Neural cell (in vitro differentiated cells): ENCODE results near the gene UMAD1. TPM values are rescaled to one million over a fixed set of nuclear protein-coding genes. Genes with fewer than 3 reads are reported as not detected.

ENCODE experiments used
- H2AFZ ChIP-seq: fragments of 200-600, 300-800 bp; sonication (generic), shearing (Covaris generic); 2 replicates; pipeline ENCODE4 v1.6.0; 2014; ENCODE audit warnings: low read depth, mild to moderate bottlenecking, antibody characterized with exemption, low read length, moderate library complexity
- H3F3A ChIP-seq: fragments of 200-600 bp; shearing (Covaris generic); 2 replicates; pipeline ENCODE4 v1.6.1; 2016; ENCODE audit warnings: mild to moderate bottlenecking, moderate library complexity, mixed read lengths, antibody characterized with exemption, low read length; ENCODE audit not compliant: insufficient read depth, poor library complexity, severe bottlenecking
- H3K27ac ChIP-seq: fragments of 200-600, 300-800 bp; sonication (generic), shearing (Covaris generic); 2 replicates; pipeline ENCODE4 v1.5.1; 2014; ENCODE audit warnings: mild to moderate bottlenecking, low read length, moderate library complexity
- H3K27me3 ChIP-seq: fragments of 300-800, 200-600 bp; sonication (generic), shearing (Covaris generic); 2 replicates; pipeline ENCODE4 v1.6.0; 2014; ENCODE audit warnings: mild to moderate bottlenecking, low read depth, low read length, moderate library complexity; ENCODE audit not compliant: insufficient read depth
- H3K36me3 ChIP-seq: fragments of 300-800, 200-600 bp; sonication (generic), shearing (Covaris generic); 2 replicates; pipeline ENCODE4 v1.5.1; 2014; ENCODE audit warnings: mild to moderate bottlenecking, antibody characterized with exemption, low read length, moderate library complexity; ENCODE audit not compliant: insufficient read depth
- H3K4me2 ChIP-seq: fragments of 300-800, 200-600 bp; sonication (generic), shearing (Covaris generic); 2 replicates; pipeline ENCODE4 v1.6.0; 2014; ENCODE audit warnings: mild to moderate bottlenecking, low read length
- H3K4me3 ChIP-seq: fragments of 300-800, 200-600 bp; sonication (generic), shearing (Covaris generic); 2 replicates; pipeline ENCODE4 v1.5.1; 2014; ENCODE audit warnings: mild to moderate bottlenecking, low read length, moderate library complexity
- H3K79me2 ChIP-seq: fragments of 200-600 bp; shearing (Covaris generic); replicated peaks from 2 replicates; pipeline ENCODE4 v1.6.0; 2014; ENCODE audit warnings: mild to moderate bottlenecking, low read length, moderate library complexity; ENCODE audit not compliant: insufficient read depth
- H3K9ac ChIP-seq: fragments of 300-800, 200-600 bp; sonication (generic), shearing (Covaris generic); 2 replicates; pipeline ENCODE4 v1.6.1; 2016; ENCODE audit warnings: mild to moderate bottlenecking, low read length, mixed read lengths
- H3K9me2 ChIP-seq: fragments of 200-600 bp; shearing (Covaris generic); 2 replicates; pipeline ENCODE4 v1.6.1; 2016; ENCODE audit warnings: mild to moderate bottlenecking, low read length, mixed read lengths; ENCODE audit not compliant: insufficient read depth
- H3K9me3 ChIP-seq: fragments of 200-600, 300-800 bp; sonication (generic), shearing (Covaris generic); 2 replicates; pipeline ENCODE4 v1.6.1; 2016; ENCODE audit warnings: mild to moderate bottlenecking, mixed run types, low read length, moderate library complexity, mixed read lengths
- H4K20me1 ChIP-seq: fragments of 200-600 bp; shearing (Covaris generic); 2 replicates; pipeline ENCODE4 v1.6.1; 2016; ENCODE audit warnings: mild to moderate bottlenecking, mixed run types; ENCODE audit not compliant: insufficient read depth
- EP300 ChIP-seq: fragments of 450-650 bp; conservative IDR thresholded peaks from 2 replicates; pipeline ENCODE4 v1.6.1; 2014; ENCODE audit warnings: antibody characterized with exemption, mild to moderate bottlenecking, moderate library complexity; ENCODE audit not compliant: poor library complexity, severe bottlenecking
- EZH2 ChIP-seq: fragments of 200-600, 300-800 bp; shearing (Covaris generic), sonication (generic); IDR thresholded peaks from 2 replicates; pipeline ENCODE4 v1.6.1; 2014; ENCODE audit warnings: antibody characterized with exemption, low read length, borderline replicate concordance, mild to moderate bottlenecking; ENCODE audit not compliant: insufficient read depth, poor library complexity, severe bottlenecking
- MXI1 ChIP-seq: fragments of 450-650 bp; conservative IDR thresholded peaks from 2 replicates; pipeline ENCODE4 v1.6.1; 2014; ENCODE audit warnings: antibody characterized with exemption, mild to moderate bottlenecking; ENCODE audit not compliant: poor library complexity, severe bottlenecking
- POLR2AphosphoS5 ChIP-seq: IDR thresholded peaks from 2 replicates; pipeline ENCODE4 v1.6.1; 2012
- RAD21 ChIP-seq: fragments of 450-650 bp; conservative IDR thresholded peaks from 2 replicates; pipeline ENCODE4 v1.6.1; 2014; ENCODE audit warnings: antibody characterized with exemption, mild to moderate bottlenecking, moderate library complexity
- SMC3 ChIP-seq: fragments of 450-650 bp; conservative IDR thresholded peaks from 2 replicates; pipeline ENCODE4 v1.6.1; 2014; ENCODE audit warnings: antibody characterized with exemption, mild to moderate bottlenecking, moderate library complexity; ENCODE audit not compliant: poor library complexity
- TAF1 ChIP-seq: IDR thresholded peaks from 2 replicates; pipeline ENCODE4 v1.6.1; 2012; ENCODE audit warnings: low read depth
- polyA plus RNA-seq: library from polyadenylated mRNA; depleted of rRNA; stranded (reverse); fragments of >200 nt; gene quantifications from 2 replicates; pipeline ENCODE4 v1.2.3, GENCODE V29; 2014
- TF ChIP-seq, protein P1 (sequence below): fragments of 450-650 bp; IDR thresholded peaks from 2 replicates; pipeline ENCODE4 v1.5.1; 2014; ENCODE audit warnings: antibody characterized with exemption, mild to moderate bottlenecking, moderate library complexity; ENCODE audit not compliant: poor library complexity, severe bottlenecking
- TF ChIP-seq, protein P2 (sequence below): IDR thresholded peaks from 2 replicates; pipeline ENCODE4 v1.6.1; 2012; ENCODE audit warnings: borderline replicate concordance

The UMAD1 gene
- polyA plus RNA-seq, 1 donor from 2014 or later = 14.7 TPM

DNA sequence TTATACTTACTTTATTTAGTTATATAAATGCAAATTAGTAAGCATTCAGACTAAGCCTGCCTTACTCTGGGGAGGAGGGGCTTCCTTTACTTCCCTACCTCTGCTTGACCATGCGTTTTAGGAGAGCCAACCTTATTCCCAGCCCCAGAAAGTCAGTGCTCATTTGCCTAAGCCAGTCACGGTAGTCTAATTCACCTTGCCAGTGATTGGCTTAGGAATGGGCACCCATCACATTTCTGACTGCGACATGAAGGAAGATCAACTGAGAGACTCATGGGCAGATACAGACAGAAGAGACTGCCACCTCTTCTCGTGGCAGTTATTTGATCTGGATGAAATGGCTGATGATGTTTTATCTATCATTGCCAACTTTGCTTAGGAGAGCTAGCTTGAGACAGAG, 48.4 kb downstream of the UMAD1 start:
- no peak overlapping the region for H2AFZ ChIP-seq
- H3F3A ChIP-seq = no peaks in the 10 kb centered on the region
- no peaks in the 10 kb centered on the region for H3K79me2 ChIP-seq

DNA sequence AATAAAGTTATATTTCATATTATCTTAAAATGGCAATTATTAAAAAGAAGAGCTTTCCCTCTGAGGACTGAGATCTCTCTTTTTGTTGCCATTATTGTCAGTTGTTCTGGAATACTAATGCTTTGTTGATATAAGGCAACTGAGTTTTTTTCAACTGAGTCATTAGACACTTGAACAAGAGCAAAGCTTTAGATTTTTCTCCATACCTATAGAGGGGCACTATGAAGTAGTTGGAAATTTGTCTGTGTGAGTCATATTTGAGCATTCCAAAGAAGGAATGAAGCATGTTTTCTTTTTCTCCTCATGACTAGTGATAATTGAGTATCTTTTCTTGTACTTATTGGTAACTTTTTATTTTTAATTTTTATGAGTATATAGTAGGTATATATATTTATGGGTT, 53.3 kb downstream of the UMAD1 start:
- Histone ChIP-seq H3K9me3 (no peaks in the 10 kb centered on the region), H3K27ac (no peak overlapping the region), H3K36me3 (no peaks in the 10 kb centered on the region), H3K4me2 (no peak overlapping the region), H3K9ac (no peak overlapping the region), H3K9me2 (no peaks in the 10 kb centered on the region), H3K27me3 (no peaks in the 10 kb centered on the region), H3F3A (no peaks in the 10 kb centered on the region), H4K20me1 (no peaks in the 10 kb centered on the region), H2AFZ (no peak overlapping the region), H3K4me3 (no peak overlapping the region), H3K79me2 (no peaks in the 10 kb centered on the region)
- TF ChIP-seq, protein P1, sequence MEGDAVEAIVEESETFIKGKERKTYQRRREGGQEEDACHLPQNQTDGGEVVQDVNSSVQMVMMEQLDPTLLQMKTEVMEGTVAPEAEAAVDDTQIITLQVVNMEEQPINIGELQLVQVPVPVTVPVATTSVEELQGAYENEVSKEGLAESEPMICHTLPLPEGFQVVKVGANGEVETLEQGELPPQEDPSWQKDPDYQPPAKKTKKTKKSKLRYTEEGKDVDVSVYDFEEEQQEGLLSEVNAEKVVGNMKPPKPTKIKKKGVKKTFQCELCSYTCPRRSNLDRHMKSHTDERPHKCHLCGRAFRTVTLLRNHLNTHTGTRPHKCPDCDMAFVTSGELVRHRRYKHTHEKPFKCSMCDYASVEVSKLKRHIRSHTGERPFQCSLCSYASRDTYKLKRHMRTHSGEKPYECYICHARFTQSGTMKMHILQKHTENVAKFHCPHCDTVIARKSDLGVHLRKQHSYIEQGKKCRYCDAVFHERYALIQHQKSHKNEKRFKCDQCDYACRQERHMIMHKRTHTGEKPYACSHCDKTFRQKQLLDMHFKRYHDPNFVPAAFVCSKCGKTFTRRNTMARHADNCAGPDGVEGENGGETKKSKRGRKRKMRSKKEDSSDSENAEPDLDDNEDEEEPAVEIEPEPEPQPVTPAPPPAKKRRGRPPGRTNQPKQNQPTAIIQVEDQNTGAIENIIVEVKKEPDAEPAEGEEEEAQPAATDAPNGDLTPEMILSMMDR = no peak
- TF ChIP-seq POLR2AphosphoS5 (no peak), MXI1 (no peak), TAF1 (no peak), EZH2 (no peak), RAD21 (no peak), SMC3 (no peak), EP300 (no peak)
- TF ChIP-seq, protein P2, sequence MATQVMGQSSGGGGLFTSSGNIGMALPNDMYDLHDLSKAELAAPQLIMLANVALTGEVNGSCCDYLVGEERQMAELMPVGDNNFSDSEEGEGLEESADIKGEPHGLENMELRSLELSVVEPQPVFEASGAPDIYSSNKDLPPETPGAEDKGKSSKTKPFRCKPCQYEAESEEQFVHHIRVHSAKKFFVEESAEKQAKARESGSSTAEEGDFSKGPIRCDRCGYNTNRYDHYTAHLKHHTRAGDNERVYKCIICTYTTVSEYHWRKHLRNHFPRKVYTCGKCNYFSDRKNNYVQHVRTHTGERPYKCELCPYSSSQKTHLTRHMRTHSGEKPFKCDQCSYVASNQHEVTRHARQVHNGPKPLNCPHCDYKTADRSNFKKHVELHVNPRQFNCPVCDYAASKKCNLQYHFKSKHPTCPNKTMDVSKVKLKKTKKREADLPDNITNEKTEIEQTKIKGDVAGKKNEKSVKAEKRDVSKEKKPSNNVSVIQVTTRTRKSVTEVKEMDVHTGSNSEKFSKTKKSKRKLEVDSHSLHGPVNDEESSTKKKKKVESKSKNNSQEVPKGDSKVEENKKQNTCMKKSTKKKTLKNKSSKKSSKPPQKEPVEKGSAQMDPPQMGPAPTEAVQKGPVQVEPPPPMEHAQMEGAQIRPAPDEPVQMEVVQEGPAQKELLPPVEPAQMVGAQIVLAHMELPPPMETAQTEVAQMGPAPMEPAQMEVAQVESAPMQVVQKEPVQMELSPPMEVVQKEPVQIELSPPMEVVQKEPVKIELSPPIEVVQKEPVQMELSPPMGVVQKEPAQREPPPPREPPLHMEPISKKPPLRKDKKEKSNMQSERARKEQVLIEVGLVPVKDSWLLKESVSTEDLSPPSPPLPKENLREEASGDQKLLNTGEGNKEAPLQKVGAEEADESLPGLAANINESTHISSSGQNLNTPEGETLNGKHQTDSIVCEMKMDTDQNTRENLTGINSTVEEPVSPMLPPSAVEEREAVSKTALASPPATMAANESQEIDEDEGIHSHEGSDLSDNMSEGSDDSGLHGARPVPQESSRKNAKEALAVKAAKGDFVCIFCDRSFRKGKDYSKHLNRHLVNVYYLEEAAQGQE = no peak

More for the DNA sequence above, 48.4 kb downstream of the UMAD1 start:
- Histone ChIP-seq H3K9me2 (no peaks in the 10 kb centered on the region), H4K20me1 (no peaks in the 10 kb centered on the region), H3K4me2 (no peak overlapping the region), H3K27ac (no peak overlapping the region), H3K27me3 (no peaks in the 10 kb centered on the region), H3K36me3 (no peaks in the 10 kb centered on the region), H3K9me3 (no peaks in the 10 kb centered on the region), H3K4me3 (no peak overlapping the region), H3K9ac (no peak overlapping the region)
- no peak for TF ChIP-seq RAD21
- no peak for TF ChIP-seq SMC3
- no peak for TF ChIP-seq MXI1
- TF ChIP-seq, protein P1 = no peak
- no peak for TF ChIP-seq POLR2AphosphoS5
- TF ChIP-seq, protein P2 = no peak
- TF ChIP-seq TAF1 = no peak
- TF ChIP-seq EP300 = no peak
- TF ChIP-seq EZH2 = no peak
